ENCODE data around the gene CCDC6.
"Not testable (repeated sequence)": the region's sequence is repeated elsewhere in the genome, so short reads cannot be mapped to it uniquely, and the experiment has no call there.

Gene CCDC6

DNA sequence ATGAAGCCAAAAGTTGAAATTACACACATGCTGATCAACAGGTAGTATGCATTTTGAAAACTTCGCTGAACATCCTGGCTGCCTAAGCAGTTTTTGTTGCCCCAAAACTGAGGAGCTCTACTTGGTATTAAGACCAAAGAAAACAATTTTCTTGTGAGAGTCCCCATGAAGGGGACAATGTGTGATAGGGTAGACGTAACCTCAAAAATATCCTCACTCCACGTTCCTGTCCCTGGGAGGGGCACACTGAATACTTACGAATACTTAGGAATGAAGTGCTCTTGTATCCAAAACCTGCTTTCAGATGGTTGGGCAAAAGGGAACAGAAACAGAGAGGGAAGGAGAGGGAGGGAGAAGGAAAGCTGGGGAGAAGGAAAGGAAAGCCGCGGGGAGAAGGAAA lies 24.7 kb downstream of the CCDC6 start:
- no peak for DNase-seq (ENCODE audit: low read depth in 2 of 2, low spot score in 1 of 2)

DNA sequence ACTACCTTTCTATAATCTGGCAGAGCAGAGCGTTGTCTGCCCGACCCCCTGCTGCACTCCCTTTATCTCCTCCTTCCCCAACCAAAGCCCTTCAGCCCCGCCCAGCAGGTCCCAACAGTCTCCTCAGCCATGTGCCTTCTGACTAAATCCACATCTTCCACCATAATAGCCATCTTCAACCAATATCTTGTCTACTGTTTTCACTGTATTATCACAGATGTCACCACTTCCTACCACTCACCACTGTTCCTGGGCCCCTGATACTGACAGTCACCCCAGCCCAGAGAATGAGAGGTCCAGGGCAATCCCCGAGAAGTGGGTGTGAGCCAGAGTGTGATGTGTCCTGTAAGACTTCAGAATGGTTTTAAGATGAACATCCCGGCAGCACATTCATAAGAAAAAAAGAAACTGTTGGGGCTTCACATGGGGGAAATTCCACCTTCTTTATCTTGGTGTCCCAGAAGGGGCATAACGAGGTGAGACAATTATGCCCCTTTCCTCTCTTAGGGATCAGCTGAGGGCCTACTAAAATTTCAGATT lies 25.3 kb downstream of the CCDC6 start:
- peak in 1 of 2 donors; percentile 32 for DNase-seq (ENCODE audit: low read depth in 2 of 2, low spot score in 1 of 2)

DNA sequence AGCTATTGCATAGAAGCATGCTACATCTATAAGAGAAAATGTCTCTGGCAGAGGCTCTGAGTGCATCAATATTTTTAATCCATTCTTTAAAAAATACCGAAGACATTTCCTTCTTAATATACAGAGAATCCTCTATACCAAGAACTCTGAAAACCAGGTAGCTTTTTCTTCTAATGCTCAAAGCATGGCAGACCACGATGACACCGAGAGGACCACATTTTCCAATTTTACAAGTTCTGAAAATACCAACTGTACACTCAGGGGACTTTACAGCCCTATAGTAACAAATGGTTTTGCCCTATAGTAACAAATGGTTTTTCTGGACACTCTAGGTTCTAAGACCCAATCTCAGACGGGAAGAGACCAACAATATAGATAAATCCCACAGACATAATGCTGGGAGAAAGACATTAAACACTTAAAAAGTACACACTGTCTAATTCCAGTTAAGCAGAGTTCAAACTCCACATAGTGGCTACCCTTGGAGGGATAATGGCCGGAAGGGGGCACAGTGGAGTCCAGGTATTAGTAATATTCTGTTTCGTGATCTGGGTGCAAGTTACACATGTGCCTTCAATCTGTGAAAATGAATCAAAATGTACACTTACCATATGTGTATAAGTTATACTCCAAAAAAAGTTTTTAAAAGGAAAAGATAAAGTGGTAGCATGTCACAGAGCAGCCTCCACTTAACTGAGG lies 26.2 kb downstream of the CCDC6 start:
- no peak for DNase-seq (ENCODE audit: low read depth in 2 of 2, low spot score in 1 of 2)

DNA sequence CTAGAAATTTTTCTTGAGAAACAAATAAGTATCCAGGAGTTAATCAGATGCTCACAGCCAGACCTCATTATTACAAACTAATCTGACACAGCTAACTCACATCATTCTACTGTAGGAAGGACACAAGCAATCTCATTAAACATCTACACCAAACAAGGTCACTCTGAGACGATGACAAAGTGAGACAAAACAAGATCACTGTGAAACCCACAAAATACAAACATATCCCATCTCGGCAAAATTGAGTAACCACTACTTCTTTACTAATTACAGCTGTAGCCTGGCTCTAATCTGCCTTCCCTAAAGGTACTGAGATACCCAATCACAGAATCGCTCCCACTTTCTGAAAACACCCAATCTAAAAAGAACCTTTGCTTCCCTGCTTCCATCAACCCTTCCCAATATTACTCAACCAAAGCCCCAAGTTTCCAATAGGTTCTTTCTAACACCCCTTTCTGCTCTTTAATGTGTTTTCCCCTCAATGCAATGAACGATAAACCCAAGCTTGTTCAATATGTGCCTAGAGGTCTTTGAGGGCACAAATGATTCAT lies 26.9 kb downstream of the CCDC6 start:
- DNase-seq (ENCODE audit: low read depth in 2 of 2, low spot score in 1 of 2), result no peak

DNA sequence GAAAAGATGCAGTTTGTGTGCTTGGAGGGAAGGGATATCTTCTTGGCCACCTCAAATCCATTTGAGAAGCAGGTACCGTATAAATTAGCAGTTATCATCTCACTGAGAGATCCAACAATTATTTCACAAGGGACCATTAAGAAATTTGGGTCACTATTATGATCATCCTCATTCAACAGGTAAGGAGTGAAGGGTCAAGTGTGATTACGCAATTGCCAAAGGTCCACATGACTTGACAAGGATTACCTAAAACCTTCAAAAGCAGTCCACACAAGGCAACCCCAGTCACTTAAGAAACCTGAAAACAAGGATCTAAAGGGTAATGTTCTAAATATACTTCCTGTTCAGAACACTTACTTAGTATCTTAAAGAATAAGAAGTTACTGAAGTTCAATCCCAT lies 27.4 kb downstream of the CCDC6 start:
- no peak for DNase-seq (ENCODE audit: low read depth in 2 of 2, low spot score in 1 of 2)

DNA sequence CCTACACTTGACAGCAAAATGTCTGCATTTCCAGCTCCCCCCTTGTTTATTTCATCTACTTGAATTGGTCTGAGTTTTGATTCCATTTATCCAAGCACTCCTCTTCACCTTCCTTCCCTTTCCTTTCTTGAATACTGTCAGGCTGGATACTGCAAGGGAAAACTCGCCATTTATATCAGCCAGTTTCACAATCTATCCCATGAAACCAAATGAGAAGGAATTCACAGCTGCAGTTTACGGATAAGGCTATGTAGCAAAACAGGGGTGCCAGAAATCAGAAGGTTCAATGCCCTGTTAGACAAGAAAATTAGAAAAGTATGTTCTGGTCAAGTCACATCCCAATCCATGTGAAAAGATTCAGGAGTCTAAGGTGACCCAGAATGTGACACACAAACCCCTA lies 28.1 kb downstream of the CCDC6 start:
- DNase-seq (ENCODE audit: low read depth in 2 of 2, low spot score in 1 of 2), result no peak

DNA sequence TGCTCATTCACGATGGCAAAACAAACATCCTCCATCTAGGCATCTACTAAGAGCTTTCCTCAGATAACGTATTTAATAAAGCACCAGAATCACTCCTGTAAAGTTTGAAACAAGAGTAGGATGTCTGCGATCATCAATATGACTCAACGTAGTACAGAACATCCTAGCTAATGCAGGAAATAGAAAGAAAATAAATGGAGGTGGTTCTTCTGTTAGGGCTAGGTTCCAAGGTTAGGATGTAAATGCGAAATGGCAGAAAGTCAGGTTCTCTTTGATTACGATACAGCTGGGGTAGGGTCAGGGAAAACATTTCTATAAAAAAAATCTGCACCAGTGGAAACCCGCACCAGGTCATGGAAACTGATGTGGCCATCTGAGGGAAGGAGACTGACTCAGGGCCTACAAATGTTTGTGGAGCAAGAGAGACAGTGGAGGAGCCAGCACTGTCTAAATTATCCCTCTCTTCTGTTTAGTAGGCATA lies 29.1 kb downstream of the CCDC6 start:
- no peak for DNase-seq (ENCODE audit: low read depth in 2 of 2, low spot score in 1 of 2)

DNA sequence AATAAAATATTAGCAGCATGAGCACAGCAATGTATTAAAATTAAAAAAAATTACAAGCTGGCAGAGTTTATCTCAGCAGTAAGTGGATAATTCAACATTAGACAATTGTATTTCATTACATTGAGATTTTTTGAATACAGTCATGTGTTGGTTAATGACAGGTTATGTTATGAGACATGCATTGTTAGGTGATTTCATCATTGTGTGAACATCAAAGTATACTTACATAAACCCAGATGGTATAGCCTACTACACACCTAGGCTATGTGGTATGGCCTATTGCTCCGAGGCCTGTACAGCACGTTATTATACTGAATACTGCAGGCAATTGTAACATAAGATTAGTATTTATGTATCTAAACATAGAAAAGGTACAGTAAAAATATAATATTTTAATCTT lies 29.7 kb downstream of the CCDC6 start:
- no peak for DNase-seq (ENCODE audit: low read depth in 2 of 2, low spot score in 1 of 2)

DNA sequence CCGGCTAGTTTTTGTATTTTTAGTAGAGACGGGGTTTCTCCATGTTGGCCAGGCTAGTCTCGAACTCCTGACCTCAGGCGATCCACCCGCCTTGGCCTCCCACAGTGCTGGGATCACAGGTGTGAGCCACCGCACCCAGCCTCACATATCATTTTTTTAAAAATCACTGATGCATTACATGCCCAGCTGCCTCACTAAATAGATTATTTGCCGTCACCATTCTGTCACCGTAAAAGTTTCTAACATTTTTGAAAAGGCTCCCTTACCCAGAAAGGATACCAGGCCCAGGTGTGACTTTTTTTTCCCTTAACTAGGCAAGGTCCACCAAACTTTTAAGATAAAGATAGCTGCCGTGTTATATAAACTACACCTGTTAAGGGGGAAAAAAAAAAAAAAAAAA lies 30.1 kb downstream of the CCDC6 start:
- DNase-seq (ENCODE audit: low read depth in 2 of 2, low spot score in 1 of 2), result not testable (repeated sequence)

DNA sequence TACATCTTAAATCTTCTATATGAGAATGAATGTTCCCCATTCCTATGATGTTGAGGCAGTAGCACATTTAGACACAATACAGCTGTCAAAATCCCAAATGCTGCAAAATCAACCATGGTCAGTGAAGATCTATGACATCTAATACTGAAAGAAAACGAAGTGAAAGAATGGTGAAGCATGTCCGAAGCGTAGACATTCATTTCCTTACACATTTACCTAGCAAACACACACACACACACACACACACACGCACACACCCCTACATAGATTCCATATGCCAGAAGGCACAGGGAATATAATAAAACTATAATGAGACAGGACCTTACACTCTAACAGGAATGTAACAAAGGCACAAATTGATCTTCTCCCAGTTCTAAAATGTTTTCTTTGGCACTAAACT lies 32.5 kb downstream of the CCDC6 start:
- no peak for DNase-seq (ENCODE audit: low read depth in 2 of 2, low spot score in 1 of 2)

DNA sequence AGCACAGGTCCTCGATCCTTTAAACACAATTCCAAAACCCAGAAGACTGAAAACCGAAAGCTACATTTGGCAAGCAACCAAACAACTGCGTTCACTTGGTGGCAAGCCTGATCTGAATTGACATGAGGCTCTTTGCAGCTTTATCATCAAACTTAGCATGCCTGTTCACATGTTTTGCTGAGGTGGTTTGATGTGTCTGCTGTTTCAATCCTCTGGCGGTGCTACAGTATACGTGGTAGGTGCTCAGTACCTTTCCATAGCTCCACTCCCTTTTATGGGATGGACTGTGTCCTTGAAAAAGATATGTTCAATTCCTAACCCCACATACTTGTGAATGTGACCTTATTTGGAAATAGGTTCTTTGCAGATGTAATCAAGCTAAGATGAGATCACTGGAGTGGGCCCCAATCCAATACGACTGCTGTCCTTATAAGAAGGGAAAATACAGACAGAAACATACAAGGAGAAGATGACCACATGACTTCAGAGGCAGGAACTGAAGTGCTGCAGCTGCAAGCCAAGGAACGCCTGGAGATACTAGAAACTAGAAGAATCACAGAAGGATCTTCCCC lies 33.4 kb downstream of the CCDC6 start:
- no peak for DNase-seq (ENCODE audit: low read depth in 2 of 2, low spot score in 1 of 2)

DNA sequence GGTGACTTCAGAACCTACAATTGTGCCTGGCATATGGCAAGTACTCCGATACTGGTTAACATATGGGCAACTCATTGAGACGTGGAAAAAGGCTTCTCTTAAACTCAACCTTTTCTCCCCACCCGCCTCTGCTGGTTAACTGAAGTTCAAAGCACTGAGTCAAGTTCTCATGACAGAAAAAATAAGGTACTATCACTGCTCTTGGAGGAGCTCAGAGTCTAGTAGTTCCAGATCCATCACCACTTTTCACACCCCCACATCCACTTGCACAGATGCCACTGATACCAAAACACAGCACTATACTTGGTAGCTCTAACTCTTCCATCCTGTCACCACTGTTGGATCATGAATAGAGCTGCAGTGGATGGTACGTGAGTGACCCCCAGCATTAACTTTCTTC lies 36.2 kb downstream of the CCDC6 start:
- DNase-seq (ENCODE audit: low read depth in 2 of 2, low spot score in 1 of 2), result no peak

DNA sequence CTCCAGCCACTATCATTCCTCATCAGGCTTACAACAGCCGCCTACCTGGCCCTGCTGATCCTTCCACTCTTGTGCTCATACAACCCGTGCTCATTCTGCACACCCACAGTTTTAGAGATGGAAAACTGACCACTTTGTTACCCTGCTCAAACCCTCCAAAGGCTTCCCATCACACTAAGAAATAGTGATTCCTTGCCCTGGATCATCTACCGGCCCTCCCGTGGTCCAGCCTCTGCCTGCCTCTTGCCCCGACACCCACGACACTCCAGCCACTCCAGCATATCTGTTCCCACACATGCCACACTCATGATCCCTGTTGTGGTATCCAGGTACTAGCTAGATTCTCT lies 36.8 kb downstream of the CCDC6 start:
- no peak for DNase-seq (ENCODE audit: low read depth in 2 of 2, low spot score in 1 of 2)

DNA sequence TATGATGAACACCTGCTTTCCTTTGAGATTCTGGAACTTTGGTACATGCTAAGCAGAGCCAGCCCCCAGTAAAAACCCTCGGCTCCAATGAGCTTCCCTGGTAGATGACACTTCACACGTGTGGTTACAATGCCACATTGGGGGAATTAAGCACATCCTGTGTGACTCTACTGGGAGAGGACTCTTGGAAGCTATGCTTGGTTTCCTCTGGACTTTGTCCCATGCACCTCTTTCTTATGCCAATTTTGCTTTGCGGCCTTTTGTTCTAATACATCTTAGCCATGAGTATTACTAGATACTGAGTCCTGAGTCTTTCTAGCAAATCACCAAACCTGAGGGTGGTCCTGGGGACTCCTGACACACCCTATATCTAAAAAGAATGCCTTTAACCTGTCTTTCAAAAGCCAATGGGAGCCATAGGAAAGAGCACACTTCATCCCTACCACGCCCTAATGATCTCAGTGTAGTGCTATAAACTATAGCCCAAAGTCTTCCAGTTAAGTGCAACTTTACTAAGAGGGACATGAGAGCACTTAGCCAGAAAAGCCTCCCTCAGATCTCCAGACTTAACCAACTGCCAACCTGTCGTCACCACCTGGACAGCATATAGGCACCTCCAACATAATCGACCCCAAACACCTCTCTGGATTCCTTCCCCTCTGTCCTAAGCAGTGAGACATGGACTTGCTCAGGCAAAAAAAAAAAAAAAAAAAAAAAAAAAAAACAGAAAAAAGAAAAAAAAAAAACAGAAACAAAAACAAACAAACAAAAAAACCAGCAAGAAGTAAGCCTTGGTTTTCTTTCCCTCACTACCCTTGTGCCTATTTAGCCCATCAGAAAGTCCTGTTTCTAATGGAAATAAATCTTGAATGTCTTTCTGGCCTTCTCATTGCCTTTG lies 37.4 kb downstream of the CCDC6 start:
- no peak for DNase-seq (ENCODE audit: low read depth in 2 of 2, low spot score in 1 of 2)

DNA sequence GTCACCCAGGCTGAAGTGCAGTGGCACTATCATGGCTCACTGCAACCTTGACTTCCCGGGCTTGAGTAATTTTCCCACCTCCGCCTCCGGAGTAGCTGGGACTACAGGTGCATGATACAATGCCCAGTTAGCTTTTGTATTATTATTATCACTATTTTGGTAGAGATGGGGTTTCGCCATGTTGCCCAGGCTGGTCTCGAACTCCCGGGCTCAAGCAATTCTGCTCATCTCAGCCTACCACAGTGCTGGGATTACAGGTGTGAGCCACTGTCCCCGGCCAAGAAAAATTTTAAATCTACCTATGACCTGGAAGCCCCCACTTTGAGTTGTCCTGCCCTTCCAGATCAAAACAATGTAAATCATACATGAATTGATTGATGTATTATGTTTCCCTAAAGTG lies 38.8 kb downstream of the CCDC6 start:
- no peak for DNase-seq (ENCODE audit: low read depth in 2 of 2, low spot score in 1 of 2)

DNA sequence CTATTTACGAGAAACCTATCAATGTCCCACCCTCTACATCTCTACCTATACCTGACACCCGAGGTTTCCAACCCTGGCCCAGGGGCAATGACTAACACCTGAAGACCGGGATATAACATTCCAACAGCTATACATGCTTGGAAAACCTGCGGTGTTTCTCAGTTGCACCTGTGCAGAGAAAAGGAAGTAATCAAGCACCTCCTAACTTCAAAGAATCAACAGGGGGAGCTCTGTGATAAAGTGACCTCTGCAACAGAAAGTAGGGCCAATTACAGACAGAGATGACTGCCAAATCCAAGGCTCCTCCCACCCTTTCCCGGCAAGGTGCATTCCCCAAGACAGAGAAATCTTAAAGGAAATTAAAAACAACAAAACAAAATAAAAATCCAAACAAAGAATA lies 41.3 kb downstream of the CCDC6 start:
- no peak for DNase-seq (ENCODE audit: low read depth in 2 of 2, low spot score in 1 of 2)

DNA sequence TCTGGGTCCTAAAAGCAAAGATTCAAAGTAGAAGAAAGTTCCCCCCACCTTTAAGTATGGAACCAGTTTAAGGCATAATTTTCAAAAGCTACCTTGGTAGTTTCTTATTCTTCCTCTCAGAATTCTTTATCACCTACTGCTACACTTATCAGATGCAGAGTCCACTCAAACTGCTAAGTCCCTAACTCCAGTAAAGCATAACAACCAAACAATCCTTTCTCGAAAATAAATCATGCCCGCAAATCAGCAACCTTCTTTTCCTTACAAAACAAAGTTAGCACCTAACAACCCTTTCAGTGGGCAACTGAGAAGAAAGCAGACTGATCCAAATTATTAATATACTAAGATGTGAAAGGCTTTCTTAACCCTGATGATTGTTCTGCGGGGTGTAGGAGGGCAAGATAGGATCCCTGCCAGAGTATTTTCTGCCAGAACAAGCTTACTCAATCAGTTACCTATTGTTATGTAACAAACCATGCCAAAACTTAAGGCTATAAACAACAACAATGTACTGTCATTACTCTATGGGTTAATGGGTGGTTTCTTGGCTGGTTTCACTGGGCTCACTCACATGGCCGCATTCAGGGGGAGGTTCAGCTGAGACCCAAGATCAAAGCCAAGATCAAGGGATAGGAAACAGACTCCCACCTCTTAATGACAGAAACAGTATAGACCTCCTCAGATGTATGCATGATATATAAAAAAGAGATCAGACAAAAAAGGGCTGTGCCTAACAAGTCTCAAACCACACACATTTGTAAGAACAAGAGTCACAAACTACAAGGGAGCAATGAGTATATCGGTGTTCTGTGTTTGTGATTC lies 42.0 kb downstream of the CCDC6 start:
- DNase-seq (ENCODE audit: low read depth in 2 of 2, low spot score in 1 of 2), result no peak

DNA sequence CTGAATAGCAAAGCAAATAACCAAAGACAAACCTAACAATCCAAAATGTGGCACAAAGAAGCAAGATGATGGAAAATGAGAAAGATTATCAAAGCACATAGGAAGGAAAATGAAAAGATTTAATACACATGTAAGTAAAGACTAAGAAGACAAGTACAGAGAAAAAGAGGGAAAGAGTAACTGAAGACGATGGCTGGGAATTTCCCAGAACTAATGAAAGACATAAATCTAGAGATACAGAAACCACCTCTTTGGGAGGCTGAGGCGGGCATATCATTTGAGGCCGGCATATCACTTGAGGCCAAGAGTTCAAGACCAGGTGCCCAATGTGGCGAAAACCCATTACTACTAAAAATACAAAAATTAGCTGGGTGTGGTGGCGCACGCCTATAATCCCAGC lies 46.8 kb downstream of the CCDC6 start:
- DNase-seq (ENCODE audit: low read depth in 2 of 2, low spot score in 1 of 2), result no peak

DNA sequence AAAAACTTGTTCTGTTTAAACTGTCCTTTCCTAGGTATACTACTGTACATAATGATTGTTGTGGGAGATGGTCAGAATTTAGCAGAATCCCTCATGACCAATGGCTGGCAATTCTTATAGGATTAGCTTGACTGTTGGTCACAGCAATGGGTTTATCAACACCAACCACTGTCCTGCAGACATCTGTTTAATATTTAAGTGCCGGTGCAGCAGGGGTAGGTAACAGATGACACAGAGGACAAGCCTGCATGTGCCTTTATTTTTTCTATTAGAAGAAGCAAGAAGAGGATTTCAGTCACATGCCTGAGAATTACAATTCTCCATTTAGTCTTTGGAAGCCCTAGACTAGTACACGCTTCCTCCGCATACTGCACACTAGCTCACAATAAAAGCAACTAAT lies 48.4 kb downstream of the CCDC6 start:
- DNase-seq (ENCODE audit: low read depth in 2 of 2, low spot score in 1 of 2), result no peak

DNA sequence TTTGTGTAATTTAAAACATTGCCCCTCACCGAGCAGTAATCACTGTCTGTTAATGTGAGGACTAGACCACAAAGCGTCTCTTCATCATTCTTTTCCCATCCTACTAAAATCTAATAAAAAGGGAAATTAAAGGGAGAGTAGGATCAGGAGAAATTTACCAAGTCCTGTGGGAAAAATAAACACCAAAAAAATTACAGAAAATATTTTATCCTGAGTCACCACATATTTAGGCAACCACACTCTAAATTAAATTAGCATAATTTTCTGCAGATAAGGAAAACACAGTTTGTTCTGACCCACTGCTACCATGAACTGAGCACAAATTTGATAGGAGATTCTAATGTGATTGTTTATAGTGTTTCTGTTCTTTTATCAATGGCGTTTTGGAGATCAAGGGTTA lies 49.3 kb downstream of the CCDC6 start:
- no peak for DNase-seq (ENCODE audit: low read depth in 2 of 2, low spot score in 1 of 2)

DNA sequence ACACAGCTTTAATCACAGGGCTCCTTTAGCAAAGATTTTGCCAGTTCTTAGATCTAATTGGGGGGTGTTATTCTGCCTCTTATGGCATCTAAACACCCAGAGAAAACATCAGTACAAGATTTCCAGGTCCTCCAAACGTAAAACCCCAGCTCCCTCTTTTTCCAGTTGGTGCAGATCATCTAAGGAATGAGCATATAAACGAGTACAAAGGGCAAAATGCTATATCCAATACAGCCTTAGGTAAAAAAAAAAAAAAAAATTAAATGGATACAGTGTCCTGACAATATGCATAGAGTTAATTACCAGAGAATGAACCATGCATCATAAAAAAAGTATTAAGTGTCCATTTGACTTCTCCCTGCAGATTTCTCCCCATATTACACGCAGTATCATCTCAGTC lies 50.3 kb downstream of the CCDC6 start:
- no peak for DNase-seq (ENCODE audit: low read depth in 2 of 2, low spot score in 1 of 2)

Data from stimulated activated CD8-positive, alpha-beta memory T cell treated with anti-CD3 and anti-CD28 coated beads, Interleukin-4, amount 100 ng/mL, for 4 hours (primary cell).